K562 (cell line): ENCODE data around the gene NAP1L4. TPM values are rescaled to one million over a fixed set of nuclear protein-coding genes. Genes with fewer than 3 reads are reported as not detected.

Source experiments
- ATAC-seq: fragments of 200-7000 bp; cut with Tn5 transposase; 3 replicates; pipeline ENCODE4 v1.9.1; 2020; ENCODE audit warnings: moderate library complexity
- BruUV-seq: library from RNA; stranded (reverse); fragments of 400-500 nt; replicated peaks from 2 replicates; lab custom pipeline; 2021; lab: Mats Ljungman, UMichigan
- CTCF ChIA-PET: fragments of 300-600 bp; formaldehyde crosslinking; extraction: SDS; loops from one replicate; lab custom pipeline; 2021; ENCODE audit warnings: low intra/inter-chr PET ratio; lab: Yijun Ruan, JAX
- POLR2A ChIA-PET: fragments of 300-600, 350-650 bp; sonication (Branson Sonifier 250); formaldehyde crosslinking; extraction: SDS; loops from one replicate; lab custom pipeline; 2021; ENCODE audit warnings: antibody characterized with exemption, inconsistent platforms; lab: Yijun Ruan, JAX
- DNase-seq, 4 experiments: peaks; one replicate each; pipeline versions ENCODE4 v3.0.0 to v3.0.0-alpha.2; 2011 to 2018; ENCODE audit warnings: low spot score in 3 of 4, mixed read lengths in 3 of 4; ENCODE audit errors: extremely low read depth in 1 of 4
- FAIRE-seq: peaks from 2 replicates; lab custom pipeline; 2011; peaks lifted over from hg19 to GRCh38; lab: Jason Lieb, UNC
- H2AFZ ChIP-seq: 2 replicates; pipeline ENCODE4 v1.6.0; 2011; ENCODE audit warnings: low read depth, low read length, control low read depth, inconsistent platforms
- H3K27ac ChIP-seq: fragments of 200-600 bp; 3 replicates; pipeline ENCODE4 v1.8.0; 2011; ENCODE audit warnings: low read depth, mild to moderate bottlenecking, control low read depth, inconsistent platforms, low read length, moderate library complexity, mixed read lengths; ENCODE audit errors: extremely low read depth
- H3K27me3 ChIP-seq, 2 experiments: fragments of 300-600 bp in 1 of 2; 2 replicates in 1 of 2; 3 replicates in 1 of 2; pipeline versions ENCODE4 v1.6.0 to v1.8.0; 2011; ENCODE audit warnings: inconsistent platforms in 2 of 2, low read length in 2 of 2, mild to moderate bottlenecking in 1 of 2, mixed read lengths in 1 of 2, moderate library complexity in 1 of 2; ENCODE audit not compliant: control insufficient read depth in 2 of 2, insufficient read depth in 2 of 2
- H3K36me3 ChIP-seq: fragments of 300-600 bp; 3 replicates; pipeline ENCODE4 v1.8.0; 2011; ENCODE audit warnings: mild to moderate bottlenecking, low read length, inconsistent platforms; ENCODE audit not compliant: control insufficient read depth, insufficient read depth
- H3K4me1 ChIP-seq, 2 experiments: fragments of 200-600 bp in 1 of 2; replicated peaks in 1 of 2; 2 replicates in 1 of 2; 3 replicates in 1 of 2; pipeline versions ENCODE4 v1.5.1 to v1.8.0; 2011; ENCODE audit warnings: inconsistent platforms in 2 of 2, low read length in 2 of 2, mild to moderate bottlenecking in 1 of 2, mixed read lengths in 1 of 2, moderate library complexity in 1 of 2; ENCODE audit not compliant: control insufficient read depth in 2 of 2, insufficient read depth in 2 of 2
- H3K4me2 ChIP-seq: 2 replicates; pipeline ENCODE4 v1.6.1; 2011; ENCODE audit warnings: low read length, control low read depth, inconsistent platforms, mixed read lengths; ENCODE audit not compliant: insufficient read depth
- H3K4me3 ChIP-seq: fragments of 200-600 bp; sonication (generic), shearing (Covaris generic); 2 replicates; pipeline ENCODE4 v1.5.1; 2016; ENCODE audit warnings: control low read depth, inconsistent platforms
- H3K79me2 ChIP-seq: fragments of 200-600 bp; 3 replicates; pipeline ENCODE4 v1.8.0; 2011; ENCODE audit warnings: low read length, inconsistent platforms; ENCODE audit not compliant: control insufficient read depth, insufficient read depth
- H3K9ac ChIP-seq, 2 experiments: 2 replicates each; pipeline versions ENCODE4 v1.6.0 to v1.6.1; 2011; ENCODE audit warnings: low read depth in 2 of 2, low read length in 2 of 2, control low read depth in 1 of 2, inconsistent platforms in 1 of 2, mild to moderate bottlenecking in 1 of 2, mixed read lengths in 1 of 2; ENCODE audit not compliant: insufficient read depth in 1 of 2
- H3K9me1 ChIP-seq: one replicate; pipeline ENCODE4 v1.6.0; 2011; ENCODE audit warnings: inconsistent platforms, mild to moderate bottlenecking, low read length, moderate library complexity; ENCODE audit not compliant: control insufficient read depth, insufficient read depth
- H3K9me3 ChIP-seq: replicated peaks from 2 replicates; pipeline ENCODE4 v1.5.1; 2011; ENCODE audit warnings: low read depth, low read length, inconsistent platforms; ENCODE audit not compliant: control insufficient read depth, insufficient read depth
- H4K20me1 ChIP-seq: replicated peaks from 2 replicates; pipeline ENCODE4 v1.6.1; 2011; ENCODE audit warnings: low read length, inconsistent platforms, mixed read lengths; ENCODE audit not compliant: control insufficient read depth, insufficient read depth
- CREM ChIP-seq: IDR thresholded peaks from 2 replicates; pipeline ENCODE4 v1.6.1; 2014; ENCODE audit warnings: antibody characterized with exemption, low read depth
- E2F6 ChIP-seq, 2 experiments: IDR thresholded peaks; 2 replicates each; pipeline ENCODE4 v1.6.1; 2011; ENCODE audit warnings: borderline replicate concordance in 1 of 2, control low read depth in 1 of 2, low read depth in 1 of 2, low read length in 1 of 2, mild to moderate bottlenecking in 1 of 2, mixed read lengths in 1 of 2, moderate library complexity in 1 of 2; ENCODE audit not compliant: insufficient read depth in 1 of 2, insufficient read length in 1 of 2, poor library complexity in 1 of 2, severe bottlenecking in 1 of 2; ENCODE audit errors: extremely low read depth in 1 of 2
- FOXK2 ChIP-seq, 2 experiments: fragments of 450-650 bp; IDR thresholded peaks in 1 of 2; conservative IDR thresholded peaks in 1 of 2; 2 replicates each; pipeline ENCODE4 v1.6.1; 2016; ENCODE audit warnings: low read depth in 2 of 2, mild to moderate bottlenecking in 1 of 2
- GMEB1 ChIP-seq: fragments of 250-450 bp; sonication (Bioruptor Pico); IDR thresholded peaks from 2 replicates; pipeline ENCODE4 v1.4.0; 2020; ENCODE audit warnings: mild to moderate bottlenecking
- RBBP5 ChIP-seq: fragments of 200-600 bp; sonication (generic); IDR thresholded peaks from 2 replicates; pipeline ENCODE4 v1.6.1; 2012; ENCODE audit warnings: borderline replicate concordance, mild to moderate bottlenecking, low read length, control low read depth, inconsistent platforms; ENCODE audit not compliant: insufficient read depth, poor library complexity, severe bottlenecking
- ZFP1 ChIP-seq: fragments of 450-650 bp; formaldehyde crosslinking; IDR thresholded peaks from 2 replicates; pipeline ENCODE4 v1.4.0; 2020; ENCODE audit warnings: mild to moderate bottlenecking, mixed read lengths
- ZFP30 ChIP-seq: fragments of 250-450 bp; sonication (Bioruptor Pico); IDR thresholded peaks from 2 replicates; pipeline ENCODE4 v1.8.0; 2022; ENCODE audit warnings: moderate library complexity, mild to moderate bottlenecking, inconsistent platforms, borderline replicate concordance
- ZNF561 ChIP-seq: fragments of 450-650 bp; formaldehyde crosslinking; conservative IDR thresholded peaks from 2 replicates; pipeline ENCODE4 v1.4.0; 2020; ENCODE audit warnings: mild to moderate bottlenecking, moderate library complexity
- ZNF586 ChIP-seq: fragments of 450-650 bp; formaldehyde crosslinking; conservative IDR thresholded peaks from 2 replicates; pipeline ENCODE4 v1.4.0; 2020; ENCODE audit warnings: mild to moderate bottlenecking, moderate library complexity
- WGBS: fragments of 100-300 bp; shearing (Covaris generic); methylation state at CpG from one replicate; pipeline ENCODE4 v1.1.6; 2016; ENCODE audit warnings: low coverage, mixed read lengths; ENCODE audit not compliant: insufficient coverage; ENCODE audit errors: missing lambda C conversion rate; 5-methylcytosine and 5-hydroxymethylcytosine counted together
- in situ Hi-C: fragments of 300-500 bp; cut with MboI; formaldehyde crosslinking; loops from 4 replicates; pipeline ENCODE4 v1.15.0; 2018; ENCODE audit warnings: inconsistent platforms, mixed read lengths
- intact Hi-C: fragments of 100-400 bp; cut with micrococcal nuclease; formaldehyde crosslinking; loops from 2 replicates; pipeline ENCODE4 v1.14.2; 2022
- polyA plus RNA-seq, 8 experiments: library from polyadenylated mRNA; depleted of rRNA in 4 of 8; stranded (reverse) in 5 of 8; unstranded in 3 of 8; fragments of >200 nt; fragmentation: Nextera tagmentation in 2 of 8; fragmentation: Illumina TruSeq in 1 of 8; extraction: Ambion mirVana in 2 of 8; extraction: Trizol in 1 of 8; gene quantifications; 2 replicates each; pipeline versions ENCODE4 v1.2.1 to v1.2.3, GENCODE V29; 2011 to 2014; ENCODE audit warnings: inconsistent platforms in 1 of 8, missing spikeins in 1 of 8
- total RNA-seq, 7 experiments: library from RNA; depleted of rRNA in 6 of 7; stranded (reverse); fragments of >200 nt in 6 of 7; fragmentation: Illumina TruSeq in 2 of 7; extraction: Trizol in 2 of 7; gene quantifications; 2 replicates each; pipeline versions ENCODE4 v1.2.1 to v1.2.3, GENCODE V29; 2011 to 2021; ENCODE audit warnings: low replicate concordance in 1 of 7

The NAP1L4 gene
- total and polyA plus RNA-seq, 9 of the 15 experiments (the other 6 are each of a cell fraction or from before 2014, with no cell fraction given): 34.1 to 237 (median 179) TPM

DNA sequence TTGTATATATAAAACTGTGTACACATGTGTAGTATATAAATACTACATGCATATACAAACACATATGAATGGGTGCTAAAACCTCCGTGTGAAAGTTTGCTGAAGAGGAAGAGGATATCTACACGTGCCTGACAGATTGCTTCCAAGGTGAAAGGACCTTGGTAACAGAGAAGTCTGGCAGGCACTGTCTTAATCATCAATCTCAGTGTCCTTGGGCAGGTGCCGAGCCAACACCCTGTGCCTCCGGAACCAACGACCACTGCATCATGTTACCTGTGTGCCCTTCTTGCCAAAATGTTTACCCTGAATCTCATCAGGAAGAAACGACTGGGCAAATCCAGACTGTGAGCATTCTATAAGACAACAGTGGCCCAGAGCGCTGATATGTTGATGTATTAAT, 15.0 kb downstream of the NAP1L4 start:
- H3K79me2 ChIP-seq: peaks cover 92% of the 10 kb centered on the region
- H3K4me1 ChIP-seq: no peaks in the 10 kb centered on the region; a peak in 1 of 5 replicates
- H3K27ac ChIP-seq: no peak overlapping the region
- 86% methylated on average over 7 of the region's 7 CpGs for whole genome bisulfite sequencing
- ChIA-PET POLR2A (no interaction called here), CTCF (no interaction called here)
- in situ Hi-C loops: no loop called here
- H3K36me3 ChIP-seq: peaks cover 91% of the 10 kb centered on the region
- BruUV-seq: no TSS peak
- no peak overlapping the region for H3K9ac ChIP-seq
- FAIRE-seq (no peak), DNase-seq (no peak), ATAC-seq (no peak)
- H2AFZ ChIP-seq: no peak overlapping the region
- no peaks in the 10 kb centered on the region for H3K9me1 ChIP-seq
- H3K27me3 ChIP-seq: no peaks in the 10 kb centered on the region
- no peak for TF ChIP-seq GMEB1
- TF ChIP-seq ZFP1 (CRISPR knock-in tag): no peak
- TF ChIP-seq CREM: no peak
- TF ChIP-seq E2F6 (IDR thresholded peaks at IDR 0.05; ENCODE audit: borderline replicate concordance in 1 of 2, extremely low read depth in 1 of 2, insufficient read depth in 1 of 2, insufficient read length in 1 of 2, low read depth in 1 of 2, low read length in 1 of 2, poor library complexity in 1 of 2, severe bottlenecking in 1 of 2): no peak
- no peak for TF ChIP-seq RBBP5
- TF ChIP-seq FOXK2 (conservative IDR thresholded peaks at IDR 0.05 in 1 of 2, IDR thresholded peaks at IDR 0.05 in 1 of 2; ENCODE audit: low read depth in 2 of 2): no peak
- no peak for TF ChIP-seq ZNF586
- no peak for TF ChIP-seq ZFP30 (CRISPR knock-in tag)
- no peak for TF ChIP-seq ZNF561 (CRISPR knock-in tag)
- peaks cover 20% of the 10 kb centered on the region for H4K20me1 ChIP-seq
- no peaks in the 10 kb centered on the region for H3K9me3 ChIP-seq
- no peak overlapping the region for H3K4me2 ChIP-seq
- intact Hi-C loops: no loop called here
- no peak overlapping the region for H3K4me3 ChIP-seq
